ENCODE data around the gene HLA-DRA. TPM values are rescaled to one million over a fixed set of nuclear protein-coding genes. Genes with fewer than 3 reads are reported as not detected.

The HLA-DRA gene
- polyA plus RNA-seq, 1 donor from 2014 or later, result not detected

GRCh38 chr6:32460528-32460927 lies 20.8 kb downstream of the HLA-DRA start:
- Histone ChIP-seq H3K27me3 (ENCODE audit: insufficient read depth, low read depth, low read length) (no peaks in the 10 kb centered on the region), H3K36me3 (ENCODE audit: insufficient read depth, low read length) (no peaks in the 10 kb centered on the region), H3K4me2 (ENCODE audit: low read length) (no peak overlapping the region), H3F3A (ENCODE audit: insufficient read depth, low read length, poor library complexity, severe bottlenecking) (no peaks in the 10 kb centered on the region), H3K9me3 (ENCODE audit: low read length) (no peaks in the 10 kb centered on the region), H2AFZ (ENCODE audit: low read depth, low read length) (no peak overlapping the region), H4K20me1 (ENCODE audit: insufficient read depth) (no peaks in the 10 kb centered on the region), H3K4me3 (ENCODE audit: low read length) (no peak overlapping the region), H3K27ac (ENCODE audit: low read length) (no peak overlapping the region), H3K79me2 (replicated peaks; ENCODE audit: insufficient read depth, low read length) (no peaks in the 10 kb centered on the region), H3K9ac (ENCODE audit: low read length) (no peak overlapping the region), H3K9me2 (ENCODE audit: insufficient read depth, low read length) (no peaks in the 10 kb centered on the region)
- TF ChIP-seq CTCF (IDR thresholded peaks at IDR 0.05; ENCODE audit: poor library complexity, severe bottlenecking), result no peak

- Histone ChIP-seq H3K4me2 (ENCODE audit: low read length) (no peak overlapping the region), H3K9ac (ENCODE audit: low read length) (no peak overlapping the region), H3K36me3 (ENCODE audit: insufficient read depth, low read length) (no peaks in the 10 kb centered on the region), H2AFZ (ENCODE audit: low read depth, low read length) (no peak overlapping the region), H3K27me3 (ENCODE audit: insufficient read depth, low read depth, low read length) (no peaks in the 10 kb centered on the region), H3K4me3 (ENCODE audit: low read length) (no peak overlapping the region), H3K9me2 (ENCODE audit: insufficient read depth, low read length) (no peaks in the 10 kb centered on the region), H3F3A (ENCODE audit: insufficient read depth, low read length, poor library complexity, severe bottlenecking) (no peaks in the 10 kb centered on the region), H3K79me2 (replicated peaks; ENCODE audit: insufficient read depth, low read length) (no peaks in the 10 kb centered on the region), H3K27ac (ENCODE audit: low read length) (no peak overlapping the region), H3K9me3 (ENCODE audit: low read length) (no peaks in the 10 kb centered on the region), H4K20me1 (ENCODE audit: insufficient read depth) (no peaks in the 10 kb centered on the region)
- no peak for TF ChIP-seq POLR2AphosphoS5 (IDR thresholded peaks at IDR 0.05)
- TF ChIP-seq TAF1 (IDR thresholded peaks at IDR 0.05; ENCODE audit: low read depth), result no peak
- TF ChIP-seq REST (IDR thresholded peaks at IDR 0.05; ENCODE audit: borderline replicate concordance), result no peak
- TF ChIP-seq MXI1 (conservative IDR thresholded peaks at IDR 0.05; ENCODE audit: poor library complexity, severe bottlenecking), result no peak
- no peak for TF ChIP-seq EP300 (conservative IDR thresholded peaks at IDR 0.05; ENCODE audit: poor library complexity, severe bottlenecking)
- no peak for TF ChIP-seq SMC3 (conservative IDR thresholded peaks at IDR 0.05; ENCODE audit: poor library complexity)
- no peak for TF ChIP-seq CTCF (IDR thresholded peaks at IDR 0.05; ENCODE audit: poor library complexity, severe bottlenecking)
- TF ChIP-seq RAD21 (conservative IDR thresholded peaks at IDR 0.05), result no peak
- TF ChIP-seq EZH2 (IDR thresholded peaks at IDR 0.05; ENCODE audit: borderline replicate concordance, insufficient read depth, low read length, poor library complexity, severe bottlenecking), result no peak
These were observed 21.8 kb downstream of the HLA-DRA start for GRCh38 chr6:32461493-32461892.

Measured in neural cell (in vitro differentiated cells).